Glutamatergic neuron (in vitro differentiated cells): ENCODE results near the gene NEUROG2. TPM values are rescaled to one million over a fixed set of nuclear protein-coding genes. Genes with fewer than 3 reads are reported as not detected.

Experiments used
- DNase-seq: peaks from one replicate; pipeline ENCODE4 v3.0.0; 2022
- H3K27ac Mint-ChIP-seq: one replicate; pipeline ENCODE4 v1.8.0; 2020; ENCODE audit warnings: mild to moderate bottlenecking, mixed read lengths, inconsistent platforms; ENCODE audit not compliant: unreplicated experiment
- H3K27me3 Mint-ChIP-seq: one replicate; pipeline ENCODE4 v1.8.0; 2020; ENCODE audit warnings: mild to moderate bottlenecking, moderate library complexity, mixed read lengths, inconsistent platforms; ENCODE audit not compliant: unreplicated experiment
- H3K36me3 Mint-ChIP-seq: one replicate; pipeline ENCODE4 v1.8.0; 2020; ENCODE audit warnings: mild to moderate bottlenecking, mixed read lengths, inconsistent platforms; ENCODE audit not compliant: unreplicated experiment
- H3K4me1 Mint-ChIP-seq: one replicate; pipeline ENCODE4 v1.8.0; 2020; ENCODE audit warnings: mild to moderate bottlenecking, low read depth, mixed read lengths, inconsistent platforms; ENCODE audit not compliant: unreplicated experiment
- H3K4me3 Mint-ChIP-seq: one replicate; pipeline ENCODE4 v1.8.0; 2020; ENCODE audit warnings: mild to moderate bottlenecking, mixed read lengths, inconsistent platforms; ENCODE audit not compliant: unreplicated experiment
- H3K9me3 Mint-ChIP-seq: one replicate; pipeline ENCODE4 v1.8.0; 2020; ENCODE audit warnings: mild to moderate bottlenecking, moderate library complexity, mixed read lengths, inconsistent platforms; ENCODE audit not compliant: unreplicated experiment
- CTCF ChIP-seq: fragments of 200-600 bp; sonication (generic); IDR thresholded peaks from one replicate; pipeline ENCODE4 v1.5.0; 2021; ENCODE audit not compliant: partially characterized antibody, unreplicated experiment
- total RNA-seq: library from RNA; stranded (reverse); fragmentation: NEBNext Ultra II Directional; extraction: Animal tissue kit (Norgen Biotek cat#: 25700); gene quantifications from one replicate; pipeline ENCODE4 v1.2.1, GENCODE V29; 2021; ENCODE audit not compliant: unreplicated experiment

Gene NEUROG2
- total RNA-seq, 1 donor from 2014 or later: 7.3 TPM

- H3K27me3 Mint-ChIP-seq: peaks cover 36% of the 10 kb centered on the region
- peaks cover 26% of the 10 kb centered on the region for H3K4me1 Mint-ChIP-seq
- peak; percentile 86 for DNase-seq
- H3K4me3 Mint-ChIP-seq: peak overlapping the region; percentile 97
- peaks cover 10% of the 10 kb centered on the region for H3K36me3 Mint-ChIP-seq
- H3K9me3 Mint-ChIP-seq: peaks cover 30% of the 10 kb centered on the region
- peak overlapping the region; percentile 99 for H3K27ac Mint-ChIP-seq
- TF ChIP-seq CTCF: no peak
These were observed 1.3 kb downstream of the NEUROG2 start for GRCh38 chr4:112514647-112515197.

GRCh38 chr4:112513971-112514646, 1.9 kb downstream of the NEUROG2 start:
- peaks cover 30% of the 10 kb centered on the region for H3K9me3 Mint-ChIP-seq
- H3K4me1 Mint-ChIP-seq: peaks cover 31% of the 10 kb centered on the region
- H3K4me3 Mint-ChIP-seq: peak overlapping the region; percentile 97
- peaks cover 42% of the 10 kb centered on the region for H3K27me3 Mint-ChIP-seq
- H3K36me3 Mint-ChIP-seq: peaks cover 10% of the 10 kb centered on the region
- no peak for TF ChIP-seq CTCF
- H3K27ac Mint-ChIP-seq: peak overlapping the region; percentile 98
- no peak for DNase-seq

- TF ChIP-seq CTCF: no peak
- DNase-seq: no peak
- H3K36me3 Mint-ChIP-seq: peaks cover 10% of the 10 kb centered on the region
- H3K4me1 Mint-ChIP-seq: peaks cover 23% of the 10 kb centered on the region
- peaks cover 41% of the 10 kb centered on the region for H3K27me3 Mint-ChIP-seq
- peak overlapping the region; percentile 1 for H3K27ac Mint-ChIP-seq
- peaks cover 25% of the 10 kb centered on the region for H3K9me3 Mint-ChIP-seq
- H3K4me3 Mint-ChIP-seq: peak overlapping the region; percentile 87
These were observed 4.2 kb downstream of the NEUROG2 start for GRCh38 chr4:112511803-112512118.

- H3K27ac Mint-ChIP-seq: no peak overlapping the region
- peaks cover 41% of the 10 kb centered on the region for H3K27me3 Mint-ChIP-seq
- H3K4me1 Mint-ChIP-seq: peaks cover 23% of the 10 kb centered on the region
- H3K9me3 Mint-ChIP-seq: peaks cover 25% of the 10 kb centered on the region
- peaks cover 10% of the 10 kb centered on the region for H3K36me3 Mint-ChIP-seq
- peak overlapping the region; percentile 87 for H3K4me3 Mint-ChIP-seq
- peak; percentile 39 for DNase-seq
- TF ChIP-seq CTCF: no peak
These were observed 4.7 kb downstream of the NEUROG2 start for GRCh38 chr4:112511093-112511802.
